Coronary artery (tissue), 2 donors: ENCODE measurements around the gene PLEKHH3.

Experiments used
- DNase-seq: peaks from one replicate; pipeline ENCODE4 v3.0.0-alpha.2; 2017; ENCODE audit warnings: low spot score
- H3K27ac ChIP-seq, 2 donors: fragments of 200-600 bp; sonication (generic); one replicate each; pipeline ENCODE4 v1.5.1; 2016 to 2019
- H3K4me3 ChIP-seq: fragments of 200-600 bp; sonication (generic); 2 replicates; pipeline ENCODE4 v1.5.1; 2016; ENCODE audit warnings: mild to moderate bottlenecking, moderate library complexity
- TF ChIP-seq, protein P1 (sequence below): fragments of 200-600 bp; sonication (generic); IDR thresholded peaks from one replicate; pipeline ENCODE4 v1.5.1; 2019; ENCODE audit warnings: antibody characterized with exemption

The PLEKHH3 gene

DNA sequence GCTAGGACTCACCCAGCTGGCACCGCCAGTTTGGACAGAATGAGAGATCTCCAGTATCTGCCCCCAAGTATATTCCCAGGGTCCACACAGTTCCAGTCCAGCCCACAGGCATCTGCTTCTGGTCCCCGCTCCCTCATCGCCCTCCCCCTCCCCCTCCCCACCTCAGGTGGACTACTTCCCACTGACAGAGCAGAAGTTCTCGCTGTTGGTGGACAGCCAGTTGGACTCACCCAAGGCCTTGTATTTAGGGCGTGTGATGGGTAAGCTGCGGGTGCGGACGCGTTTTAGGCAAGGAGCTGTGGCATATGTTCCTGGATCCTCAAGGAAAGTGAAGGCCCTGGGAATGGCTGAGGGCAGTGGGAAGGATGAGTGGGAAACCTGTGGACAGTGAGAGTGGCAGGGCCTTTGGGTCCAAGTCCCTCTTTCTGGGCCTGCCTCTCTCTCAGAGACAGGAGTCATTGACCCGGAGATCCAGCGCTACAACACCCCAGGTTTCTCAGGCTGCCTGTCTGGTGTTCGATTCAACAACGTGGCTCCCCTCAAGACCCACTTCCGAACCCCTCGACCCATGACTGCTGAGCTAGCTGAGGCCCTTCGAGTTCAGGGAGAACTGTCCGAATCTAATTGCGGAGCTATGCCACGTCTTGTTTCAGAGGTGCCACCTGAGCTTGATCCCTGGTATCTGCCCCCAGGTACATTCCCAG is 20.5 kb upstream of the PLEKHH3 start:
- Histone ChIP-seq H3K27ac (no peak overlapping the region), H3K4me3 (no peak overlapping the region)
- TF ChIP-seq, protein P1, sequence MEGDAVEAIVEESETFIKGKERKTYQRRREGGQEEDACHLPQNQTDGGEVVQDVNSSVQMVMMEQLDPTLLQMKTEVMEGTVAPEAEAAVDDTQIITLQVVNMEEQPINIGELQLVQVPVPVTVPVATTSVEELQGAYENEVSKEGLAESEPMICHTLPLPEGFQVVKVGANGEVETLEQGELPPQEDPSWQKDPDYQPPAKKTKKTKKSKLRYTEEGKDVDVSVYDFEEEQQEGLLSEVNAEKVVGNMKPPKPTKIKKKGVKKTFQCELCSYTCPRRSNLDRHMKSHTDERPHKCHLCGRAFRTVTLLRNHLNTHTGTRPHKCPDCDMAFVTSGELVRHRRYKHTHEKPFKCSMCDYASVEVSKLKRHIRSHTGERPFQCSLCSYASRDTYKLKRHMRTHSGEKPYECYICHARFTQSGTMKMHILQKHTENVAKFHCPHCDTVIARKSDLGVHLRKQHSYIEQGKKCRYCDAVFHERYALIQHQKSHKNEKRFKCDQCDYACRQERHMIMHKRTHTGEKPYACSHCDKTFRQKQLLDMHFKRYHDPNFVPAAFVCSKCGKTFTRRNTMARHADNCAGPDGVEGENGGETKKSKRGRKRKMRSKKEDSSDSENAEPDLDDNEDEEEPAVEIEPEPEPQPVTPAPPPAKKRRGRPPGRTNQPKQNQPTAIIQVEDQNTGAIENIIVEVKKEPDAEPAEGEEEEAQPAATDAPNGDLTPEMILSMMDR, result no peak
- no peak for DNase-seq

DNA sequence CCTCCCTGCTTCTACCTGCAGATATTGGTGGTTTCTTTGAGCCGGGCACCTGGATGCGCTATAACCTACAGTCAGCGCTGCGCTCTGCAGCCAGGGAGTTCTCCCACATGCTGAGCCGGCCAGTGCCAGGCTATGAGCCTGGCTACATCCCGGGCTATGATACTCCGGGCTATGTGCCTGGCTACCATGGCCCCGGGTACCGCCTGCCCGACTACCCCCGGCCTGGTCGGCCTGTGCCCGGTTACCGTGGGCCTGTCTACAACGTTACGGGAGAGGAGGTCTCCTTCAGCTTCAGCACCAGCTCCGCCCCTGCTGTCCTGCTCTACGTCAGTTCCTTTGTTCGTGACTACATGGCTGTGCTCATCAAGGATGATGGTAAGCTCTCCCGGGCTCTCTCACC is 18.7 kb upstream of the PLEKHH3 start:
- Histone ChIP-seq H3K27ac (no peak overlapping the region), H3K4me3 (no peak overlapping the region)
- TF ChIP-seq, protein P1, result no peak
- no peak for DNase-seq

DNA sequence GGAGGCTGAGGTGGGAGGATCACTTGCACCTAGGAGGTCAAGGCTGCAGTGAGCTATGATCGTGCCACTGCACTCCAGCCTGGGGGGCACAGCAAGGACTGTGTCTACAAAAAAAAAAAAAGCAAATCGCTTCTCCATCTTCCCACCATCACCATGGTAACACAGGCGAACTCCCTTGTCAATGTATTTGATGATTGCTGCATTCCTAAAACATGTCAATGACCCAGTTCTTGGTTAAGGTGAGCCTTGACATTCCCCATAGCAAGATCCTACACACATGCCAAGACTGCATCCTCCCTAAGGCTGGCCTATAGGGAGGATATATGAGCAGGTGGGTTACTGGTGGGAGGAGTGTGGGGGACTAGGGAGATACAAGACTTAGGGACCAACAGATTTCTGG is 17.7 kb upstream of the PLEKHH3 start:
- Histone ChIP-seq H3K27ac (no peak overlapping the region), H3K4me3 (no peak overlapping the region)
- TF ChIP-seq, protein P1, result no peak
- DNase-seq, result no peak

DNA sequence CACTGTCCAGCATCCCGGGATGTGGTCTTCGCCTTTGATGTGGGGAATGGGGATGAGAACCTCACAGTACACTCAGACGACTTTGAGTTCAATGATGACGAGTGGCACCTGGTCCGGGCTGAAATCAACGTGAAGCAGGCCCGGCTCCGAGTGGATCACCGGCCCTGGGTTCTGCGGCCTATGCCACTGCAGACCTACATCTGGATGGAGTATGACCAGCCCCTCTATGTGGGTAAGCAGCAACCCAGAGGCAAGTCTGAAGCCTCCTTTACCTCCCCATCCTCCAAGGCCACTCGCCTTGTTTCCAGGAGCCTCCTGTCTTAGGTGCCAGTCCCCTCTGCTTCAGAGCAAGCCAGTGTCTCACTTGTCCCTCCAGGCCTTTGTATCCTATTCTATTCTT is 15.7 kb upstream of the PLEKHH3 start:
- TF ChIP-seq, protein P1, result no peak
- DNase-seq, result no peak
- Histone ChIP-seq H3K27ac (no peak overlapping the region), H3K4me3 (no peak overlapping the region)

DNA sequence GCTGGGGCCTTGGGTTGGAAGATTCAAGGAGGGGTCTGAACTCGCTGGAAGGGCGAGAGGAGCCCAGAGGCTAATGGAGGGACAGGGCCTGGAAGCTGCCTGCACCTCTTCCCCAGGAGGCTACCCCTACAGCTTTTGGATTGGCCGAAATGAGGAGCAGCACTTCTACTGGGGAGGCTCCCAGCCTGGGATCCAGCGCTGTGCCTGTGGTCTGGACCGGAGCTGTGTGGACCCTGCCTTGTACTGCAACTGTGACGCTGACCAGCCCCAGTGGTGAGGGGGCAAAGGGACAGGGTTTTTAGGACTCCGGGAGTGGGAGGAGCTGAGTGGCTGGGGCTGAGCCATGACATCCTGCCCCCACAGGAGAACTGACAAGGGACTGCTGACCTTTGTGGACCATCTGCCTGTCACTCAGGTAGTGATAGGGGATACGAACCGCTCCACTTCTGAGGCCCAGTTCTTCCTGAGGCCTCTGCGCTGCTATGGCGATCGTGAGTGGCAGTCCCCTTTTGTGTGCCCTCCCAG is 14.3 kb upstream of the PLEKHH3 start:
- no peak overlapping the region for H3K4me3 ChIP-seq
- no peak overlapping the region for H3K27ac ChIP-seq
- DNase-seq, result no peak
- TF ChIP-seq, protein P1, result no peak

DNA sequence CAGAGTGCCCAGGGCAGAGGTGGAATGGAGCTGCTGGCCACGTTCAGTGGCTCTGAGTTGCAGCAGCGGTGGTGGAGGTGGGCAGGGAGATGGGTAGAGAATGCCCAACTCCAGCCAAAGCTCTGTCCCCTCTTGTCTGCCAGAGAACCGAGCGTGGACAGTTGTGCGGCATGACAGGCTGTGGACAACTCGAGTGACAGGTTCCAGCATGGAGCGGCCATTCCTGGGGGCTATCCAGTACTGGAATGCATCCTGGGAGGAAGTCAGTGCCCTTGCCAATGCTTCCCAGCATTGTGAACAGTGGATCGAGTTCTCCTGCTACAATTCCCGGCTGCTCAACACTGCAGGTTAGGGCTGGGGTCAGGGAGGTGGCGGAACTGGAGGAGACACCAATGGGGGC is 13.8 kb upstream of the PLEKHH3 start:
- Histone ChIP-seq H3K27ac (no peak overlapping the region), H3K4me3 (no peak overlapping the region)
- no peak for DNase-seq
- TF ChIP-seq, protein P1, result no peak

DNA sequence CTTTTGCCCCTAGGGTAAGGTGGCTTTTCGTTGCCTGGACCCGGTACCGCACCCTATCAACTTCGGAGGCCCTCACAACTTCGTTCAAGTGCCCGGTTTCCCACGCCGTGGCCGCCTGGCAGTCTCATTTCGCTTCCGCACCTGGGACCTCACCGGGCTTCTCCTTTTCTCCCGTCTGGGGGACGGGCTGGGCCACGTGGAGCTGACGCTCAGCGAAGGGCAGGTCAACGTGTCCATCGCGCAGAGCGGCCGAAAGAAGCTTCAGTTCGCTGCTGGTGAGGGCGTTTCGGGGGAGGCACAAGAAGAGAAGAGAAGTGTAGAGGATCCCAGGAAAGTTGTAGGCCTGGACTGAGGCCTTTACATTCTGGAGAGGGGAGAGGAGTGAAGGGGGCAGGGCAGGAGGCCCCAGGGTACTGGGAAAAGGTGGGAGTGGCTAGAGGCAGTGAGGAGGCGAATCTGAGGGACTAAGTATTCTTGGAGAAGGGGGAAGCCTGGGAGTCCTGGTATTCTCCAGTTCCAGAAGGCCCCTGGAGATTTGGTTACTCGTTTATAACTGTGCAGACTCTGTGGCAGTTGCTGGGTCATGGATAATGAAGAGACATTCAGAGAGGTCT is 11.0 kb upstream of the PLEKHH3 start:
- DNase-seq, result no peak
- Histone ChIP-seq H3K4me3 (no peak overlapping the region), H3K27ac (no peak overlapping the region)
- TF ChIP-seq, protein P1, result no peak
